Measurements from ENCODE around the gene HECW1.
"Not testable (repeated sequence)": the region's sequence is repeated elsewhere in the genome, so short reads cannot be mapped to it uniquely, and the experiment has no call there.

Gene HECW1

GRCh38 chr7:43112941-43113621 lies 634 bp downstream of the HECW1 start:
- DNase-seq = no peak

GRCh38 chr7:43113622-43114457 lies 1.4 kb downstream of the HECW1 start:
- DNase-seq = no peak

- DNase-seq = no peak
Measured at GRCh38 chr7:43114458-43114780, 2.0 kb downstream of the HECW1 start.

- DNase-seq = no peak
Measured at GRCh38 chr7:43116451-43116850, 4.0 kb downstream of the HECW1 start.

GRCh38 chr7:43117095-43117494 lies 4.6 kb downstream of the HECW1 start:
- no peak for DNase-seq

GRCh38 chr7:43117861-43118260 lies 5.4 kb downstream of the HECW1 start:
- no peak for DNase-seq

- DNase-seq = no peak
Measured at GRCh38 chr7:43118313-43118712, 5.9 kb downstream of the HECW1 start.

- DNase-seq = no peak
Measured at GRCh38 chr7:43119371-43120075, 7.1 kb downstream of the HECW1 start.

- DNase-seq = no peak
Measured at GRCh38 chr7:43121973-43122372, 9.5 kb downstream of the HECW1 start.

GRCh38 chr7:43123457-43123856 lies 11.0 kb downstream of the HECW1 start:
- DNase-seq = no peak

- DNase-seq = no peak
Measured at GRCh38 chr7:43124388-43124787, 11.9 kb downstream of the HECW1 start.

- no peak for DNase-seq
Measured at GRCh38 chr7:43130347-43130746, 17.9 kb downstream of the HECW1 start.

- DNase-seq = no peak
Measured at GRCh38 chr7:43135129-43135528, 22.7 kb downstream of the HECW1 start.

GRCh38 chr7:43136064-43136463 lies 23.6 kb downstream of the HECW1 start:
- no peak for DNase-seq

- not testable (repeated sequence) for DNase-seq
Measured at GRCh38 chr7:43137121-43137744, 24.8 kb downstream of the HECW1 start.

GRCh38 chr7:43137811-43138210 lies 25.4 kb downstream of the HECW1 start:
- DNase-seq = no peak

GRCh38 chr7:43138710-43139109 lies 26.3 kb downstream of the HECW1 start:
- DNase-seq = no peak

- DNase-seq = no peak
Measured at GRCh38 chr7:43139137-43139536, 26.7 kb downstream of the HECW1 start.

- DNase-seq = no peak
Measured at GRCh38 chr7:43140186-43140585, 27.7 kb downstream of the HECW1 start.

GRCh38 chr7:43141091-43141490 lies 28.6 kb downstream of the HECW1 start:
- DNase-seq = no peak

GRCh38 chr7:43142703-43143102 lies 30.3 kb downstream of the HECW1 start:
- no peak for DNase-seq

GRCh38 chr7:43143918-43144589 lies 31.6 kb downstream of the HECW1 start:
- no peak for DNase-seq

- no peak for DNase-seq
Measured at GRCh38 chr7:43148161-43148731, 35.8 kb downstream of the HECW1 start.

Data from NCI-H1048 (cell line).